ENCODE results near the gene LAMTOR5.
"Not testable (repeated sequence)": the region's sequence is repeated elsewhere in the genome, so short reads cannot be mapped to it uniquely, and the experiment has no call there.

The LAMTOR5 gene

GRCh38 chr1:110426854-110427253 is 19.4 kb upstream of the LAMTOR5 start:
- DNase-seq (ENCODE audit: low read depth), result no peak

- DNase-seq (ENCODE audit: low read depth), result no peak
Observed at GRCh38 chr1:110425612-110426152, 18.2 kb upstream of the LAMTOR5 start.

- DNase-seq (ENCODE audit: low read depth), result no peak
Observed at GRCh38 chr1:110424699-110425611, 17.5 kb upstream of the LAMTOR5 start.

GRCh38 chr1:110420874-110421793 is 13.6 kb upstream of the LAMTOR5 start:
- DNase-seq (ENCODE audit: low read depth), result peak; percentile 22

- DNase-seq (ENCODE audit: low read depth), result no peak
Observed at GRCh38 chr1:110420023-110420662, 12.6 kb upstream of the LAMTOR5 start.

- DNase-seq (ENCODE audit: low read depth), result no peak
Observed at GRCh38 chr1:110418729-110419128, 11.2 kb upstream of the LAMTOR5 start.

GRCh38 chr1:110413045-110413444 is 5.6 kb upstream of the LAMTOR5 start:
- DNase-seq (ENCODE audit: low read depth), result not testable (repeated sequence)

- peak; percentile 30 for DNase-seq (ENCODE audit: low read depth)
Observed at GRCh38 chr1:110412576-110412975, 5.1 kb upstream of the LAMTOR5 start.

GRCh38 chr1:110411173-110411735 is 3.8 kb upstream of the LAMTOR5 start:
- no peak for DNase-seq (ENCODE audit: low read depth)

GRCh38 chr1:110409316-110409715 is 1.8 kb upstream of the LAMTOR5 start:
- no peak for DNase-seq (ENCODE audit: low read depth)

- no peak for DNase-seq (ENCODE audit: low read depth)
Observed at GRCh38 chr1:110408488-110408887, 994 bp upstream of the LAMTOR5 start.

- DNase-seq (ENCODE audit: low read depth), result not testable (repeated sequence)
Observed at GRCh38 chr1:110406407-110406806, 1.1 kb downstream of the LAMTOR5 start.

GRCh38 chr1:110404401-110404800 is 3.1 kb downstream of the LAMTOR5 start:
- no peak for DNase-seq (ENCODE audit: low read depth)

GRCh38 chr1:110403805-110404204 is 3.7 kb downstream of the LAMTOR5 start:
- DNase-seq (ENCODE audit: low read depth), result no peak

GRCh38 chr1:110396259-110396958 is 11.1 kb downstream of the LAMTOR5 start:
- not testable (repeated sequence) for DNase-seq (ENCODE audit: low read depth)

- DNase-seq (ENCODE audit: low read depth), result no peak
Observed at GRCh38 chr1:110394493-110394820, 13.0 kb downstream of the LAMTOR5 start.

- DNase-seq (ENCODE audit: low read depth), result peak; percentile 76
Observed at GRCh38 chr1:110393691-110394492, 13.6 kb downstream of the LAMTOR5 start.

- no peak for DNase-seq (ENCODE audit: low read depth)
Observed at GRCh38 chr1:110393286-110393685, 14.2 kb downstream of the LAMTOR5 start.

- peak; percentile 35 for DNase-seq (ENCODE audit: low read depth)
Observed at GRCh38 chr1:110390692-110391245, 16.7 kb downstream of the LAMTOR5 start, which contains the start of gene SLC16A4. TSS of gene SLC16A4 (minus strand) at chr1:110391026. CDS start at chr1:110389323, 1,703 bp downstream.

GRCh38 chr1:110390096-110390495 is 17.4 kb downstream of the LAMTOR5 start:
- peak; percentile 53 for DNase-seq (ENCODE audit: low read depth)

Measured in non-pigmented ciliary epithelial cell (primary cell).